ENCODE results near the gene CDAN1.
A peak's percentile ranks its signal among the peaks of the same experiment; 100 is the strongest.

The CDAN1 gene

DNA sequence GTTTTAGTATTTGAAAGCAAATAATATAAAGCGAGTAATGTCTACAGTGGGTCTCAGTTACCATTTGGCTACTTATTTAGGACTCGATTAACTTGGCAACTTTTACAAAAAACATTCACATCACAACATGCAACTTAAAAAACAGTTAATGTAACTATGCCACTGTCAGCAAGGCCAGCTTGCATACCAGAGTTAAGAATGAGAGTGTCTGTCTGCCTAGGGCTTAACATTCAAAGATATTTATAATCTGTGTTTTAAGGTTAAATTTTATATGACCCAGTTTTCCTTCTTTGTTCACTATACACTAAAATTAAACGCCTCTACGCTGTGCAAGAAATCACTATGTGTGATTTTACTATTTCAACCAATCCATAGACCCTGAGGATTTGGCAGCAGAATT lies 5.2 kb upstream of the CDAN1 start:
- no peak for TF ChIP-seq EZH2phosphoT487 (conservative IDR thresholded peaks at IDR 0.05; ENCODE audit: low read length)
- peaks cover 6% of the 10 kb centered on the region for H3F3A ChIP-seq (ENCODE audit: insufficient read depth)
- no peaks in the 10 kb centered on the region for H3K9me3 ChIP-seq (ENCODE audit: insufficient read depth, low read length)
- H3K27ac ChIP-seq (ENCODE audit: low read depth, low read length), result no peak overlapping the region
- no peaks in the 10 kb centered on the region for H3K27me3 ChIP-seq (ENCODE audit: low read length)
- H4K20me1 ChIP-seq (ENCODE audit: low read depth, low read length), result no peaks in the 10 kb centered on the region
- no peak overlapping the region for H2AFZ ChIP-seq (ENCODE audit: low read depth, low read length, severe bottlenecking)
- no peaks in the 10 kb centered on the region for H3K79me2 ChIP-seq (ENCODE audit: insufficient read depth, low read length)
- no peaks in the 10 kb centered on the region for H3K36me3 ChIP-seq (ENCODE audit: low read length)
- H3K9ac ChIP-seq (ENCODE audit: low read length), result no peak overlapping the region
- no peaks in the 10 kb centered on the region for H3K9me2 ChIP-seq (replicated peaks; ENCODE audit: insufficient read depth, low read length)
- H3K4me3 ChIP-seq (ENCODE audit: insufficient read depth, low read length, poor library complexity, severe bottlenecking), result no peak overlapping the region
- H3K4me2 ChIP-seq (ENCODE audit: low read depth, low read length, poor library complexity, severe bottlenecking), result no peak overlapping the region

GRCh38 chr15:42741710-42742109 lies 4.8 kb upstream of the CDAN1 start:
- Histone ChIP-seq H3K9me2 (replicated peaks; ENCODE audit: insufficient read depth, low read length) (no peaks in the 10 kb centered on the region), H3K79me2 (ENCODE audit: insufficient read depth, low read length) (no peaks in the 10 kb centered on the region), H3K4me2 (ENCODE audit: low read depth, low read length, poor library complexity, severe bottlenecking) (no peak overlapping the region), H3K27me3 (ENCODE audit: low read length) (no peaks in the 10 kb centered on the region), H3K27ac (ENCODE audit: low read depth, low read length) (no peak overlapping the region), H2AFZ (ENCODE audit: low read depth, low read length, severe bottlenecking) (no peak overlapping the region), H3K36me3 (ENCODE audit: low read length) (no peaks in the 10 kb centered on the region), H3K9ac (ENCODE audit: low read length) (no peak overlapping the region), H3F3A (ENCODE audit: insufficient read depth) (peaks cover 6% of the 10 kb centered on the region), H3K9me3 (ENCODE audit: insufficient read depth, low read length) (no peaks in the 10 kb centered on the region), H3K4me3 (ENCODE audit: insufficient read depth, low read length, poor library complexity, severe bottlenecking) (no peak overlapping the region), H4K20me1 (ENCODE audit: low read depth, low read length) (no peaks in the 10 kb centered on the region)
- TF ChIP-seq, protein P1, sequence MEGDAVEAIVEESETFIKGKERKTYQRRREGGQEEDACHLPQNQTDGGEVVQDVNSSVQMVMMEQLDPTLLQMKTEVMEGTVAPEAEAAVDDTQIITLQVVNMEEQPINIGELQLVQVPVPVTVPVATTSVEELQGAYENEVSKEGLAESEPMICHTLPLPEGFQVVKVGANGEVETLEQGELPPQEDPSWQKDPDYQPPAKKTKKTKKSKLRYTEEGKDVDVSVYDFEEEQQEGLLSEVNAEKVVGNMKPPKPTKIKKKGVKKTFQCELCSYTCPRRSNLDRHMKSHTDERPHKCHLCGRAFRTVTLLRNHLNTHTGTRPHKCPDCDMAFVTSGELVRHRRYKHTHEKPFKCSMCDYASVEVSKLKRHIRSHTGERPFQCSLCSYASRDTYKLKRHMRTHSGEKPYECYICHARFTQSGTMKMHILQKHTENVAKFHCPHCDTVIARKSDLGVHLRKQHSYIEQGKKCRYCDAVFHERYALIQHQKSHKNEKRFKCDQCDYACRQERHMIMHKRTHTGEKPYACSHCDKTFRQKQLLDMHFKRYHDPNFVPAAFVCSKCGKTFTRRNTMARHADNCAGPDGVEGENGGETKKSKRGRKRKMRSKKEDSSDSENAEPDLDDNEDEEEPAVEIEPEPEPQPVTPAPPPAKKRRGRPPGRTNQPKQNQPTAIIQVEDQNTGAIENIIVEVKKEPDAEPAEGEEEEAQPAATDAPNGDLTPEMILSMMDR (IDR thresholded peaks at IDR 0.05; ENCODE audit: insufficient read depth, low read length, poor library complexity, severe bottlenecking), result no peak
- TF ChIP-seq EZH2phosphoT487 (conservative IDR thresholded peaks at IDR 0.05; ENCODE audit: low read length), result no peak

DNA sequence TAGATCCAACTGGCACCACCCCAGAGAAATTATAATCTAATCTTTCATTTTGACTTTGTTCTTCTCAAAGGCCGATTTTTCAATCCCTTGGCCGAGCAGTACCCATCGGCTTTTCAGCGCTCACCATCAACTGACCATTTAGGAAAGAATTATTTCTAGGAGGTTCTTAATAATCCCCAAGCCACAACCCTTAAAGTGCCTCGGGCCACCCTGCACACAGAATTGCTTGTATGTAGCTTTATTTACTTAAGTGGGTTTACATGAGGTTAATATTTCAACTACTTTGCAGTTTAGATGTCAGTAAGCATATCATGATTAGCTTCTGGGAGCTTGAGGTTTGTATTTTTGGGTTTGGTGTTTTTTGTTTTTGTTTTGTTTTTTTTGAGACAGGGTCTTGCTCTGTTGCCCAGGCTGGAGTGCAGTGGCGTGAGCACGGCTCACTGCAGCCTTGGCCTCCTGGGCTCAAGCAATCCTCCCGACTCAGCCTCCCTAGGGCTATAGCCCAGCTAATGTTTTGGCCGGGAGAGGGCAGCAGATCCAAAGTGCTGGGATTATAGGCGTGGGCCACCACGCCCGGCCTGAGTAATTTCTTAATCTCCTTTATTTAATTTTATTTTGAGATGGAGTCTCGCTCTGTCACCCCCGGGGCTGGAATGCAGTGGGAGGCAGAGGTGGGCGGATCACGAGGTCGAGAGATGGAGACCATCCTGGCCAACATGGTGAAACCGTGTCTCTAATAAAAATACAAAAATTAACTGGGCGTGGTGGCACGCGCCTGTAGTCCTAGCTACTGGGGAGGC lies 801 bp upstream of the CDAN1 start:
- H3K9ac ChIP-seq (ENCODE audit: low read length), result peak overlapping the region; percentile 85
- H3K9me2 ChIP-seq (replicated peaks; ENCODE audit: insufficient read depth, low read length), result no peaks in the 10 kb centered on the region
- peaks cover 6% of the 10 kb centered on the region for H3F3A ChIP-seq (ENCODE audit: insufficient read depth)
- no peaks in the 10 kb centered on the region for H3K27me3 ChIP-seq (ENCODE audit: low read length)
- no peaks in the 10 kb centered on the region for H3K9me3 ChIP-seq (ENCODE audit: insufficient read depth, low read length)
- peak overlapping the region; percentile 86 for H3K4me3 ChIP-seq (ENCODE audit: insufficient read depth, low read length, poor library complexity, severe bottlenecking)
- peak overlapping the region; percentile 94 for H2AFZ ChIP-seq (ENCODE audit: low read depth, low read length, severe bottlenecking)
- H3K4me2 ChIP-seq (ENCODE audit: low read depth, low read length, poor library complexity, severe bottlenecking), result peak overlapping the region; percentile 84
- H3K79me2 ChIP-seq (ENCODE audit: insufficient read depth, low read length), result no peaks in the 10 kb centered on the region; the same call in 1 of the 2 replicates
- TF ChIP-seq, protein P1 (IDR thresholded peaks at IDR 0.05; ENCODE audit: insufficient read depth, low read length, poor library complexity, severe bottlenecking), result no peak
- no peak for TF ChIP-seq EZH2phosphoT487 (conservative IDR thresholded peaks at IDR 0.05; ENCODE audit: low read length)
- peak overlapping the region; percentile 59 for H3K27ac ChIP-seq (ENCODE audit: low read depth, low read length)
- H4K20me1 ChIP-seq (ENCODE audit: low read depth, low read length), result no peaks in the 10 kb centered on the region
- no peaks in the 10 kb centered on the region for H3K36me3 ChIP-seq (ENCODE audit: low read length)

DNA sequence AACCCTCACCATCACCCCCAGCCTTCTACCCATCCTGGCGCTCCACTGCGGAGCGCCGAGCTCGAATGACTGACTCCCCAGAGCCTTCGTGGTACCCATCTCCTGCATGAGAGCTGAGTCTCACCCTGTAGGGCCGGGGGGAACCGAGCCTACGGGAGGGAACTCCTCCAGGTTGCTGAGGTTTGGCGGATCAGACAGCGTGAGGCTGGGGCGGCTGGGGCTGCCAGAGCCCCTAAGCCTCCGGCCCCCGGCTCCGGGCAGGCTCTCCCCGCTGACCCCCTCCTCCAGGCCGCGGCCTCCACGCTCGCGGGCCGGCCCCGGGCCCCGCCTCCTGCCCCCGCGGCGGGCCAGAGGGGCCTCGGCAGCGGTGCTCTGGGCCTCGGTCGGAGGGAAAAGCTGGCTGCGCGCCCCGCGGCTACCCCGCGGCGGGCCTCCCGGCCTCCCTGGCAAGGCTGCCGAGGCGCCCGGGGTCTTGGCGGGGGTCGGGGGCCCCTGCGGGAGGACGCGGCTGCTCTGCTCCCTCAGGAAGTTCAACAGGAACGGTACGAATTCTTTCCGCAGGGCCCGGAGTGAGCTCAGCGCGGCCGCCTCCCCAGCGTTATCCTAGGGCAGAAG lies 643 bp downstream of the CDAN1 start:
- peak overlapping the region; percentile 91 for H2AFZ ChIP-seq (ENCODE audit: low read depth, low read length, severe bottlenecking)
- peak overlapping the region; percentile 85 for H3K9ac ChIP-seq (ENCODE audit: low read length)
- TF ChIP-seq EZH2phosphoT487 (conservative IDR thresholded peaks at IDR 0.05; ENCODE audit: low read length), result no peak
- TF ChIP-seq, protein P1 (IDR thresholded peaks at IDR 0.05; ENCODE audit: insufficient read depth, low read length, poor library complexity, severe bottlenecking), result no peak

More for the DNA sequence above, 643 bp downstream of the CDAN1 start:
- H3K79me2 ChIP-seq (ENCODE audit: insufficient read depth, low read length), result no peaks in the 10 kb centered on the region; the same call in 1 of the 2 replicates
- no peaks in the 10 kb centered on the region for H3K27me3 ChIP-seq (ENCODE audit: low read length)
- H3K4me3 ChIP-seq (ENCODE audit: insufficient read depth, low read length, poor library complexity, severe bottlenecking), result peak overlapping the region; percentile 86
- H3K27ac ChIP-seq (ENCODE audit: low read depth, low read length), result peak overlapping the region; percentile 45
- no peaks in the 10 kb centered on the region for H3K9me3 ChIP-seq (ENCODE audit: insufficient read depth, low read length)
- no peaks in the 10 kb centered on the region for H3K9me2 ChIP-seq (replicated peaks; ENCODE audit: insufficient read depth, low read length)
- H3F3A ChIP-seq (ENCODE audit: insufficient read depth), result peaks cover 6% of the 10 kb centered on the region
- H3K36me3 ChIP-seq (ENCODE audit: low read length), result no peaks in the 10 kb centered on the region; the same call in 1 of the 2 replicates
- no peaks in the 10 kb centered on the region for H4K20me1 ChIP-seq (ENCODE audit: low read depth, low read length)
- H3K4me2 ChIP-seq (ENCODE audit: low read depth, low read length, poor library complexity, severe bottlenecking), result peak overlapping the region; percentile 84
